Mammary epithelial cell (primary cell): ENCODE data around the gene HOXB1.

Source experiments
- CTCF ChIP-seq, 2 donors: IDR thresholded peaks in 1 of 2; conservative IDR thresholded peaks in 1 of 2; 2 replicates each; pipeline ENCODE4 v1.5.1; 2011 to 2012; ENCODE audit warnings: inconsistent platforms in 2 of 2, low read length in 2 of 2, mild to moderate bottlenecking in 2 of 2, control low read depth in 1 of 2, low read depth in 1 of 2; ENCODE audit not compliant: insufficient read depth in 1 of 2; ENCODE audit errors: extremely low read depth in 1 of 2
- EZH2 ChIP-seq: IDR thresholded peaks from 2 replicates; pipeline ENCODE4 v1.6.1; 2012; ENCODE audit warnings: low read length, inconsistent platforms, borderline replicate concordance

- TF ChIP-seq CTCF (conservative IDR thresholded peaks at IDR 0.05 in 1 of 2, IDR thresholded peaks at IDR 0.05 in 1 of 2; ENCODE audit: extremely low read depth in 1 of 2, insufficient read depth in 1 of 2, low read depth in 1 of 2, low read length in 2 of 2) = no peak
- TF ChIP-seq EZH2 = no peak
Observed at GRCh38 chr17:48574505-48575065, 43.8 kb upstream of the HOXB1 start.
